Activated T-cell treated with anti-CD3 and anti-CD28 coated beads, Interleukin-2, amount 50 U/mL, for 72 hours (primary cell): ENCODE data around the gene THSD4. TPM values are rescaled to one million over a fixed set of nuclear protein-coding genes. Genes with fewer than 3 reads are reported as not detected.

Experiments
- ATAC-seq, 2 donors: fragments of 150-1000 bp; cut with Tn5 transposase; replicated peaks in 1 of 2; 2 replicates each; pipeline ENCODE4 v1.10.0; 2021; ENCODE audit warnings: moderate library complexity in 2 of 2, mild to moderate bottlenecking in 1 of 2
- DNase-seq, 2 donors: peaks; one replicate each; pipeline ENCODE4 v3.0.0; 2021 to 2022; ENCODE audit warnings: mixed read lengths in 1 of 2
- H3K27ac Mint-ChIP-seq: one replicate; pipeline ENCODE4 v1.8.0; 2022; ENCODE audit warnings: mild to moderate bottlenecking, moderate library complexity, mixed read lengths
- H3K27me3 Mint-ChIP-seq: one replicate; pipeline ENCODE4 v1.8.0; 2022; ENCODE audit warnings: low read depth, mixed read lengths
- H3K36me3 Mint-ChIP-seq, 2 donors: one replicate each; pipeline ENCODE4 v1.8.0; 2022; ENCODE audit warnings: mixed read lengths in 2 of 2, mild to moderate bottlenecking in 1 of 2; ENCODE audit not compliant: insufficient read depth in 2 of 2
- H3K4me1 Mint-ChIP-seq: one replicate; pipeline ENCODE4 v1.8.0; 2022; ENCODE audit warnings: low read depth, mixed read lengths
- H3K4me3 Mint-ChIP-seq, 2 donors: one replicate each; pipeline ENCODE4 v1.8.0; 2022; ENCODE audit warnings: mild to moderate bottlenecking in 2 of 2, mixed read lengths in 2 of 2, moderate library complexity in 2 of 2
- H3K9me3 Mint-ChIP-seq, 2 donors: one replicate each; pipeline ENCODE4 v1.8.0; 2022; ENCODE audit warnings: mixed read lengths in 2 of 2
- total RNA-seq, 2 donors: library from RNA; stranded (reverse); gene quantifications; one replicate each; pipeline ENCODE4 v1.2.3, GENCODE V29; 2022

THSD4 gene
- total RNA-seq, 2 donors from 2014 or later = not detected

GRCh38 chr15:71698030-71698429, 582.8 kb downstream of the THSD4 start:
- Mint-ChIP-seq H3K27ac (no peak overlapping the region), H3K9me3 (no peaks in the 10 kb centered on the region), H3K27me3 (peaks cover 17% of the 10 kb centered on the region), H3K36me3 (no peaks in the 10 kb centered on the region), H3K4me1 (no peaks in the 10 kb centered on the region), H3K4me3 (no peak overlapping the region)
- DNase-seq = no peak
- no peak for ATAC-seq

- no peak for ATAC-seq
- Mint-ChIP-seq H3K27ac (no peak overlapping the region), H3K4me3 (no peak overlapping the region), H3K27me3 (peaks cover 17% of the 10 kb centered on the region), H3K4me1 (no peaks in the 10 kb centered on the region), H3K9me3 (no peaks in the 10 kb centered on the region), H3K36me3 (no peaks in the 10 kb centered on the region)
- no peak for DNase-seq
Measured at GRCh38 chr15:71698742-71699141, 583.5 kb downstream of the THSD4 start.

- no peaks in the 10 kb centered on the region for H3K9me3 Mint-ChIP-seq
Measured at GRCh38 chr15:71699977-71700376, 584.7 kb downstream of the THSD4 start.

GRCh38 chr15:71701808-71702207, 586.5 kb downstream of the THSD4 start:
- Mint-ChIP-seq H3K4me3 (no peak overlapping the region), H3K36me3 (no peaks in the 10 kb centered on the region), H3K27ac (no peak overlapping the region), H3K4me1 (no peaks in the 10 kb centered on the region), H3K9me3 (no peaks in the 10 kb centered on the region), H3K27me3 (peaks cover 35% of the 10 kb centered on the region)
- no peak for DNase-seq
- no peak for ATAC-seq

More at GRCh38 chr15:71699977-71700376, 584.7 kb downstream of the THSD4 start:
- ATAC-seq = no peak
- H3K4me1 Mint-ChIP-seq = no peaks in the 10 kb centered on the region
- no peaks in the 10 kb centered on the region for H3K36me3 Mint-ChIP-seq
- no peak overlapping the region for H3K4me3 Mint-ChIP-seq
- no peak for DNase-seq
- H3K27ac Mint-ChIP-seq = no peak overlapping the region
- peaks cover 25% of the 10 kb centered on the region for H3K27me3 Mint-ChIP-seq

GRCh38 chr15:71702496-71702895, 587.2 kb downstream of the THSD4 start:
- no peaks in the 10 kb centered on the region for H3K9me3 Mint-ChIP-seq

GRCh38 chr15:71705151-71705550, 589.9 kb downstream of the THSD4 start:
- peaks cover 37% of the 10 kb centered on the region for H3K27me3 Mint-ChIP-seq
- H3K27ac Mint-ChIP-seq = no peak overlapping the region
- H3K36me3 Mint-ChIP-seq = no peaks in the 10 kb centered on the region
- DNase-seq (no peak), ATAC-seq (no peak)
- H3K4me3 Mint-ChIP-seq = no peak overlapping the region
- H3K4me1 Mint-ChIP-seq = no peaks in the 10 kb centered on the region
- H3K9me3 Mint-ChIP-seq = no peaks in the 10 kb centered on the region

More at GRCh38 chr15:71702496-71702895, 587.2 kb downstream of the THSD4 start:
- Mint-ChIP-seq H3K4me1 (no peaks in the 10 kb centered on the region), H3K27me3 (peaks cover 32% of the 10 kb centered on the region), H3K4me3 (no peak overlapping the region), H3K27ac (no peak overlapping the region), H3K36me3 (no peaks in the 10 kb centered on the region)
- ATAC-seq = no peak
- DNase-seq = no peak

GRCh38 chr15:71706461-71707229, 591.4 kb downstream of the THSD4 start:
- no peak overlapping the region for H3K4me3 Mint-ChIP-seq
- H3K36me3 Mint-ChIP-seq = no peaks in the 10 kb centered on the region
- H3K4me1 Mint-ChIP-seq = no peaks in the 10 kb centered on the region
- H3K9me3 Mint-ChIP-seq = no peaks in the 10 kb centered on the region
- ATAC-seq (no peak), DNase-seq (no peak)
- H3K27me3 Mint-ChIP-seq = peaks cover 37% of the 10 kb centered on the region
- H3K27ac Mint-ChIP-seq = no peak overlapping the region

GRCh38 chr15:71707230-71708050, 592.2 kb downstream of the THSD4 start:
- H3K27me3 Mint-ChIP-seq = peaks cover 37% of the 10 kb centered on the region
- ATAC-seq (no peak), DNase-seq (no peak)
- H3K4me3 Mint-ChIP-seq = no peak overlapping the region
- H3K9me3 Mint-ChIP-seq = no peaks in the 10 kb centered on the region
- H3K4me1 Mint-ChIP-seq = no peaks in the 10 kb centered on the region
- no peak overlapping the region for H3K27ac Mint-ChIP-seq
- no peaks in the 10 kb centered on the region for H3K36me3 Mint-ChIP-seq

- H3K36me3 Mint-ChIP-seq = no peaks in the 10 kb centered on the region
- H3K4me1 Mint-ChIP-seq = no peaks in the 10 kb centered on the region
- no peak overlapping the region for H3K27ac Mint-ChIP-seq
- H3K4me3 Mint-ChIP-seq = no peak overlapping the region
- H3K27me3 Mint-ChIP-seq = peaks cover 37% of the 10 kb centered on the region
- no peak for ATAC-seq
- H3K9me3 Mint-ChIP-seq = no peaks in the 10 kb centered on the region
- no peak for DNase-seq
Measured at GRCh38 chr15:71708051-71708429, 592.8 kb downstream of the THSD4 start.

GRCh38 chr15:71708741-71709140, 593.5 kb downstream of the THSD4 start:
- Mint-ChIP-seq H3K27me3 (peaks cover 37% of the 10 kb centered on the region), H3K27ac (no peak overlapping the region), H3K4me1 (no peaks in the 10 kb centered on the region), H3K4me3 (no peak overlapping the region), H3K36me3 (no peaks in the 10 kb centered on the region), H3K9me3 (no peaks in the 10 kb centered on the region)
- DNase-seq = no peak
- no peak for ATAC-seq

- no peak for ATAC-seq
- no peak overlapping the region for H3K4me3 Mint-ChIP-seq
- peaks cover 30% of the 10 kb centered on the region for H3K27me3 Mint-ChIP-seq
- DNase-seq = no peak
- no peaks in the 10 kb centered on the region for H3K36me3 Mint-ChIP-seq
- no peak overlapping the region for H3K27ac Mint-ChIP-seq
- no peaks in the 10 kb centered on the region for H3K9me3 Mint-ChIP-seq
- no peaks in the 10 kb centered on the region for H3K4me1 Mint-ChIP-seq
Measured at GRCh38 chr15:71709808-71710418, 594.6 kb downstream of the THSD4 start.

GRCh38 chr15:71712182-71712581, 596.9 kb downstream of the THSD4 start:
- H3K4me1 Mint-ChIP-seq = no peaks in the 10 kb centered on the region
- H3K27ac Mint-ChIP-seq = no peak overlapping the region
- H3K36me3 Mint-ChIP-seq = no peaks in the 10 kb centered on the region
- no peak overlapping the region for H3K4me3 Mint-ChIP-seq
- peaks cover 9% of the 10 kb centered on the region for H3K27me3 Mint-ChIP-seq
- no peaks in the 10 kb centered on the region for H3K9me3 Mint-ChIP-seq
- DNase-seq (no peak), ATAC-seq (no peak)

- Mint-ChIP-seq H3K27ac (no peak overlapping the region), H3K4me3 (no peak overlapping the region), H3K36me3 (no peaks in the 10 kb centered on the region), H3K4me1 (no peaks in the 10 kb centered on the region), H3K27me3 (peaks cover 10% of the 10 kb centered on the region), H3K9me3 (no peaks in the 10 kb centered on the region)
- no peak for ATAC-seq
- DNase-seq = no peak
Measured at GRCh38 chr15:71713191-71713809, 598.0 kb downstream of the THSD4 start.
